GM23338 (cell line): ENCODE measurements around the gene RXRB. TPM values are rescaled to one million over a fixed set of nuclear protein-coding genes. Genes with fewer than 3 reads are reported as not detected.
A peak's percentile ranks its signal among the peaks of the same experiment; 100 is the strongest.

Source experiments
- ATAC-seq: fragments of 200-7000 bp; cut with Tn5 transposase; 3 replicates; pipeline ENCODE4 v1.9.1; 2020
- DNase-seq: peaks from one replicate; pipeline ENCODE4 v3.0.0-alpha.2; 2015; ENCODE audit warnings: low spot score
- H2AFZ ChIP-seq: fragments of 200-600 bp; sonication (generic); 2 replicates; pipeline ENCODE4 v1.8.0; 2016; ENCODE audit warnings: antibody characterized with exemption, mild to moderate bottlenecking, moderate library complexity
- H3F3A ChIP-seq: fragments of 200-600 bp; sonication (generic); replicated peaks from 2 replicates; pipeline ENCODE4 v1.8.0; 2017; ENCODE audit warnings: antibody characterized with exemption, mixed run types, low read depth
- H3K27ac ChIP-seq: fragments of 200-600 bp; sonication (generic); 2 replicates; pipeline ENCODE4 v1.6.1; 2016; ENCODE audit warnings: low read depth
- H3K27me3 ChIP-seq: fragments of 200-600 bp; sonication (generic); 2 replicates; pipeline ENCODE4 v1.8.0; 2016; ENCODE audit warnings: mild to moderate bottlenecking, mixed run types, moderate library complexity; ENCODE audit not compliant: insufficient read depth
- H3K36me3 ChIP-seq: fragments of 200-600 bp; sonication (generic); 2 replicates; pipeline ENCODE4 v1.8.0; 2016; ENCODE audit warnings: mild to moderate bottlenecking; ENCODE audit not compliant: insufficient read depth
- H3K4me1 ChIP-seq: fragments of 200-600 bp; sonication (generic); 2 replicates; pipeline ENCODE4 v1.8.0; 2016; ENCODE audit warnings: mild to moderate bottlenecking, moderate library complexity; ENCODE audit not compliant: insufficient read depth
- H3K4me2 ChIP-seq: fragments of 200-600 bp; sonication (generic); 2 replicates; pipeline ENCODE4 v1.7.1; 2017; ENCODE audit warnings: mixed run types
- H3K4me3 ChIP-seq: fragments of 200-600 bp; sonication (generic); 2 replicates; pipeline ENCODE4 v1.6.1; 2016; ENCODE audit warnings: mixed run types
- H3K79me2 ChIP-seq: fragments of 200-600 bp; sonication (generic); replicated peaks from 2 replicates; pipeline ENCODE4 v1.8.0; 2017; ENCODE audit warnings: mild to moderate bottlenecking; ENCODE audit not compliant: insufficient read depth
- H3K9me2 ChIP-seq: fragments of 200-600 bp; sonication (generic); 2 replicates; pipeline ENCODE4 v1.8.0; 2017; ENCODE audit not compliant: insufficient read depth
- H4K20me1 ChIP-seq: fragments of 200-600 bp; sonication (generic); replicated peaks from 2 replicates; pipeline ENCODE4 v1.8.0; 2017; ENCODE audit warnings: mild to moderate bottlenecking; ENCODE audit not compliant: insufficient read depth
- H3K27ac Mint-ChIP-seq: 2 replicates; pipeline ENCODE4 v1.8.0; 2020; ENCODE audit warnings: inconsistent platforms, mild to moderate bottlenecking, moderate library complexity, mixed read lengths
- H3K27me3 Mint-ChIP-seq: 3 replicates; pipeline ENCODE4 v1.8.0; 2022; ENCODE audit warnings: low read depth, mild to moderate bottlenecking, moderate library complexity, mixed read lengths, inconsistent platforms; ENCODE audit not compliant: insufficient read depth, poor library complexity
- H3K36me3 Mint-ChIP-seq: 3 replicates; pipeline ENCODE4 v1.8.0; 2021; ENCODE audit warnings: low read depth, mild to moderate bottlenecking, inconsistent platforms, moderate library complexity, mixed read lengths
- H3K4me1 Mint-ChIP-seq: 3 replicates; pipeline ENCODE4 v1.8.0; 2020; ENCODE audit warnings: mild to moderate bottlenecking, inconsistent platforms, mixed read lengths
- H3K4me3 Mint-ChIP-seq: 3 replicates; pipeline ENCODE4 v1.8.0; 2021; ENCODE audit warnings: moderate library complexity, mild to moderate bottlenecking, inconsistent platforms, mixed read lengths
- H3K9me3 Mint-ChIP-seq: 3 replicates; pipeline ENCODE4 v1.8.0; 2020; ENCODE audit warnings: moderate library complexity, mild to moderate bottlenecking, inconsistent platforms, mixed read lengths
- POLR2AphosphoS5 ChIP-seq: IDR thresholded peaks from 2 replicates; pipeline ENCODE4 v1.6.1; 2016; ENCODE audit warnings: antibody characterized with exemption, low read depth
- polyA plus RNA-seq: library from polyadenylated mRNA; unstranded; fragments of >200 nt; fragmentation: Nextera tagmentation; extraction: Ambion mirVana; gene quantifications from 2 replicates; pipeline ENCODE4 v1.2.1, GENCODE V29; 2016
- total RNA-seq: library from RNA; depleted of rRNA; stranded (reverse); fragments of >200 nt; shearing (Covaris generic); gene quantifications from 2 replicates; pipeline ENCODE4 v1.2.3, GENCODE V29; 2014
- TF ChIP-seq, protein P1 (sequence below): fragments of 250-450 bp; sonication (Bioruptor Pico); IDR thresholded peaks from 2 replicates; pipeline ENCODE4 v1.5.0; 2020; ENCODE audit warnings: mild to moderate bottlenecking, moderate library complexity
- TF ChIP-seq, protein P2 (sequence below): IDR thresholded peaks from one replicate; pipeline ENCODE4 v1.6.1; 2018; ENCODE audit warnings: antibody characterized with exemption; ENCODE audit not compliant: unreplicated experiment

The RXRB gene
- total and polyA plus RNA-seq, 2 experiments from 2014 or later, result 6.9 to 11.6 TPM

DNA sequence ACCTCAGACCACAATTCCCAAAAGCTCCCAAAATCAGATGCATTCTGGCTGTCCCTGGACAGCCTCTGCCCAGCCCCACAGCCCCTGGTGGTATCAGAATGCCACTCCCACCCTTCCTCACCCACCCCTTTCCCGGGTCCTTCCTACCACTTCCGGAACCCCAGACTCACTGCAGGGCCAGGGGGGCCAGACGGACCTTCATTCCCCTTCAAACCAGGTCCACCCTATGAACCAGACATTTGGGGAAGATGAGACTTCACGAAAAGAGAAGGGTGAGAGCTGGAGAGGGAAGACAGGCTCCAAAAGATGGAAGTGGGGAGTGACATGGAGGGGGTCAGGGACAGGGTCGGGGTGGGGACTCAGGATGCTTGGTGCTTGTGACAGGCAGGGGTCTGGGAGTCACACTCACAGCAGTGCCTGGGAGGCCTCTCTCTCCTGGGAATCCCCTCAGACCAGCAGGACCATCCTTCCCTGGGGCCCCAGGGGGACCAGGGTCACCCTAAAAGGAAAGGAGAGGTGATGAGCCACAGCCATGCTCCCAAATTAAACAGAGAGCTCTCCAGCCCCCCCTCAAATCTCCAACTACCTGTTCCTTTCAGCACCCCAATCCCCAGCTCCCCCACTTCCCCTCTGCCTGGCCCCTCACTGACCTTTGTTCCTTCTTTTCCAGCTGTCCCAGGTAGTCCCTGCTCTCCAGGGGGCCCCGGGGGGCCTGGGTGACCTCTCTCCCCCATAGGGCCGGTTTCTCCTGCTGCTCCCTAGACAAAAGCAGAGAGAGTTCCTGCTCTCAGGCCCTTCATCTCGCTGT lies 28.4 kb downstream of the RXRB start:
- no peak overlapping the region for H3K27ac Mint-ChIP-seq

More for the DNA sequence above, 28.4 kb downstream of the RXRB start:
- H3K4me2 ChIP-seq, result no peak overlapping the region
- no peaks in the 10 kb centered on the region for H4K20me1 ChIP-seq
- no peaks in the 10 kb centered on the region for H3K9me2 ChIP-seq
- Mint-ChIP-seq H3K9me3 (no peaks in the 10 kb centered on the region; the same call in 1 of the 3 replicates), H3K4me1 (peaks cover 6% of the 10 kb centered on the region; the same call in 2 of the 3 replicates), H3K27me3 (peaks cover 13% of the 10 kb centered on the region), H3K36me3 (no peaks in the 10 kb centered on the region), H3K4me3 (no peak overlapping the region; the same call in 2 of the 3 replicates)
- H2AFZ ChIP-seq, result peak overlapping the region; percentile 66; the same call in 1 of the 2 replicates
- no peaks in the 10 kb centered on the region for H3K79me2 ChIP-seq
- H3K4me3 ChIP-seq, result no peak overlapping the region
- TF ChIP-seq, protein P1, sequence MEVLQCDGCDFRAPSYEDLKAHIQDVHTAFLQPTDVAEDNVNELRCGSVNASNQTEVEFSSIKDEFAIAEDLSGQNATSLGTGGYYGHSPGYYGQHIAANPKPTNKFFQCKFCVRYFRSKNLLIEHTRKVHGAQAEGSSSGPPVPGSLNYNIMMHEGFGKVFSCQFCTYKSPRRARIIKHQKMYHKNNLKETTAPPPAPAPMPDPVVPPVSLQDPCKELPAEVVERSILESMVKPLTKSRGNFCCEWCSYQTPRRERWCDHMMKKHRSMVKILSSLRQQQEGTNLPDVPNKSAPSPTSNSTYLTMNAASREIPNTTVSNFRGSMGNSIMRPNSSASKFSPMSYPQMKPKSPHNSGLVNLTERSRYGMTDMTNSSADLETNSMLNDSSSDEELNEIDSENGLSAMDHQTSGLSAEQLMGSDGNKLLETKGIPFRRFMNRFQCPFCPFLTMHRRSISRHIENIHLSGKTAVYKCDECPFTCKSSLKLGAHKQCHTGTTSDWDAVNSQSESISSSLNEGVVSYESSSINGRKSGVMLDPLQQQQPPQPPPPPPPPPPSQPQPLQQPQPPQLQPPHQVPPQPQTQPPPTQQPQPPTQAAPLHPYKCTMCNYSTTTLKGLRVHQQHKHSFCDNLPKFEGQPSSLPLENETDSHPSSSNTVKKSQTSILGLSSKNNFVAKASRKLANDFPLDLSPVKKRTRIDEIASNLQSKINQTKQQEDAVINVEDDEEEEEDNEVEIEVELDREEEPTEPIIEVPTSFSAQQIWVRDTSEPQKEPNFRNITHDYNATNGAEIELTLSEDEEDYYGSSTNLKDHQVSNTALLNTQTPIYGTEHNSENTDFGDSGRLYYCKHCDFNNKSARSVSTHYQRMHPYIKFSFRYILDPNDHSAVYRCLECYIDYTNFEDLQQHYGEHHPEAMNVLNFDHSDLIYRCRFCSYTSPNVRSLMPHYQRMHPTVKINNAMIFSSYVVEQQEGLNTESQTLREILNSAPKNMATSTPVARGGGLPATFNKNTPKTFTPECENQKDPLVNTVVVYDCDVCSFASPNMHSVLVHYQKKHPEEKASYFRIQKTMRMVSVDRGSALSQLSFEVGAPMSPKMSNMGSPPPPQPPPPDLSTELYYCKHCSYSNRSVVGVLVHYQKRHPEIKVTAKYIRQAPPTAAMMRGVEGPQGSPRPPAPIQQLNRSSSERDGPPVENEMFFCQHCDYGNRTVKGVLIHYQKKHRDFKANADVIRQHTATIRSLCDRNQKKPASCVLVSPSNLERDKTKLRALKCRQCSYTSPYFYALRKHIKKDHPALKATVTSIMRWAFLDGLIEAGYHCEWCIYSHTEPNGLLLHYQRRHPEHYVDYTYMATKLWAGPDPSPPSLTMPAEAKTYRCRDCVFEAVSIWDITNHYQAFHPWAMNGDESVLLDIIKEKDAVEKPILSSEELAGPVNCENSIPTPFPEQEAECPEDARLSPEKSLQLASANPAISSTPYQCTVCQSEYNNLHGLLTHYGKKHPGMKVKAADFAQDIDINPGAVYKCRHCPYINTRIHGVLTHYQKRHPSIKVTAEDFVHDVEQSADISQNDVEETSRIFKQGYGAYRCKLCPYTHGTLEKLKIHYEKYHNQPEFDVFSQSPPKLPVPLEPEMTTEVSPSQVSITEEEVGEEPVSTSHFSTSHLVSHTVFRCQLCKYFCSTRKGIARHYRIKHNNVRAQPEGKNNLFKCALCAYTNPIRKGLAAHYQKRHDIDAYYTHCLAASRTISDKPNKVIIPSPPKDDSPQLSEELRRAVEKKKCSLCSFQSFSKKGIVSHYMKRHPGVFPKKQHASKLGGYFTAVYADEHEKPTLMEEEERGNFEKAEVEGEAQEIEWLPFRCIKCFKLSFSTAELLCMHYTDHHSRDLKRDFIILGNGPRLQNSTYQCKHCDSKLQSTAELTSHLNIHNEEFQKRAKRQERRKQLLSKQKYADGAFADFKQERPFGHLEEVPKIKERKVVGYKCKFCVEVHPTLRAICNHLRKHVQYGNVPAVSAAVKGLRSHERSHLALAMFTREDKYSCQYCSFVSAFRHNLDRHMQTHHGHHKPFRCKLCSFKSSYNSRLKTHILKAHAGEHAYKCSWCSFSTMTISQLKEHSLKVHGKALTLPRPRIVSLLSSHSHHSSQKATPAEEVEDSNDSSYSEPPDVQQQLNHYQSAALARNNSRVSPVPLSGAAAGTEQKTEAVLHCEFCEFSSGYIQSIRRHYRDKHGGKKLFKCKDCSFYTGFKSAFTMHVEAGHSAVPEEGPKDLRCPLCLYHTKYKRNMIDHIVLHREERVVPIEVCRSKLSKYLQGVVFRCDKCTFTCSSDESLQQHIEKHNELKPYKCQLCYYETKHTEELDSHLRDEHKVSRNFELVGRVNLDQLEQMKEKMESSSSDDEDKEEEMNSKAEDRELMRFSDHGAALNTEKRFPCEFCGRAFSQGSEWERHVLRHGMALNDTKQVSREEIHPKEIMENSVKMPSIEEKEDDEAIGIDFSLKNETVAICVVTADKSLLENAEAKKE (CRISPR knock-in tag), result no peak
- TF ChIP-seq, protein P2, sequence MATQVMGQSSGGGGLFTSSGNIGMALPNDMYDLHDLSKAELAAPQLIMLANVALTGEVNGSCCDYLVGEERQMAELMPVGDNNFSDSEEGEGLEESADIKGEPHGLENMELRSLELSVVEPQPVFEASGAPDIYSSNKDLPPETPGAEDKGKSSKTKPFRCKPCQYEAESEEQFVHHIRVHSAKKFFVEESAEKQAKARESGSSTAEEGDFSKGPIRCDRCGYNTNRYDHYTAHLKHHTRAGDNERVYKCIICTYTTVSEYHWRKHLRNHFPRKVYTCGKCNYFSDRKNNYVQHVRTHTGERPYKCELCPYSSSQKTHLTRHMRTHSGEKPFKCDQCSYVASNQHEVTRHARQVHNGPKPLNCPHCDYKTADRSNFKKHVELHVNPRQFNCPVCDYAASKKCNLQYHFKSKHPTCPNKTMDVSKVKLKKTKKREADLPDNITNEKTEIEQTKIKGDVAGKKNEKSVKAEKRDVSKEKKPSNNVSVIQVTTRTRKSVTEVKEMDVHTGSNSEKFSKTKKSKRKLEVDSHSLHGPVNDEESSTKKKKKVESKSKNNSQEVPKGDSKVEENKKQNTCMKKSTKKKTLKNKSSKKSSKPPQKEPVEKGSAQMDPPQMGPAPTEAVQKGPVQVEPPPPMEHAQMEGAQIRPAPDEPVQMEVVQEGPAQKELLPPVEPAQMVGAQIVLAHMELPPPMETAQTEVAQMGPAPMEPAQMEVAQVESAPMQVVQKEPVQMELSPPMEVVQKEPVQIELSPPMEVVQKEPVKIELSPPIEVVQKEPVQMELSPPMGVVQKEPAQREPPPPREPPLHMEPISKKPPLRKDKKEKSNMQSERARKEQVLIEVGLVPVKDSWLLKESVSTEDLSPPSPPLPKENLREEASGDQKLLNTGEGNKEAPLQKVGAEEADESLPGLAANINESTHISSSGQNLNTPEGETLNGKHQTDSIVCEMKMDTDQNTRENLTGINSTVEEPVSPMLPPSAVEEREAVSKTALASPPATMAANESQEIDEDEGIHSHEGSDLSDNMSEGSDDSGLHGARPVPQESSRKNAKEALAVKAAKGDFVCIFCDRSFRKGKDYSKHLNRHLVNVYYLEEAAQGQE, result no peak
- no peak for TF ChIP-seq POLR2AphosphoS5
- H3K36me3 ChIP-seq, result no peaks in the 10 kb centered on the region
- H3K4me1 ChIP-seq, result no peaks in the 10 kb centered on the region; the same call in 1 of the 2 replicates
- H3F3A ChIP-seq, result no peaks in the 10 kb centered on the region
- H3K27me3 ChIP-seq, result no peaks in the 10 kb centered on the region
- H3K27ac ChIP-seq, result no peak overlapping the region
- DNase-seq (no peak), ATAC-seq (no peak)
